RWPE1 (cell line): ENCODE measurements around the gene RALGDS.

Source experiments
- CTCF ChIA-PET: fragments of 350-600 bp; sonication (Branson Sonifier 250); formaldehyde crosslinking; extraction: SDS; loops from one replicate; lab custom pipeline; 2021; lab: Yijun Ruan, JAX
- POLR2A ChIA-PET: fragments of 400-600 bp; formaldehyde crosslinking; extraction: SDS; loops from one replicate; lab custom pipeline; 2020; ENCODE audit warnings: antibody characterized with exemption; ENCODE audit not compliant: low non-redundant PET; lab: Yijun Ruan, JAX
- DNase-seq: peaks from one replicate; pipeline ENCODE4 v3.0.0; 2012; ENCODE audit warnings: low spot score
- H3K27ac ChIP-seq: fragments of 450-650 bp; 2 replicates; pipeline ENCODE4 v1.5.1; 2017
- TF ChIP-seq, protein P1 (sequence below): fragments of 450-650 bp; conservative IDR thresholded peaks from 2 replicates; pipeline ENCODE4 v1.5.1; 2017; ENCODE audit warnings: low read depth, mild to moderate bottlenecking

RALGDS gene

DNA sequence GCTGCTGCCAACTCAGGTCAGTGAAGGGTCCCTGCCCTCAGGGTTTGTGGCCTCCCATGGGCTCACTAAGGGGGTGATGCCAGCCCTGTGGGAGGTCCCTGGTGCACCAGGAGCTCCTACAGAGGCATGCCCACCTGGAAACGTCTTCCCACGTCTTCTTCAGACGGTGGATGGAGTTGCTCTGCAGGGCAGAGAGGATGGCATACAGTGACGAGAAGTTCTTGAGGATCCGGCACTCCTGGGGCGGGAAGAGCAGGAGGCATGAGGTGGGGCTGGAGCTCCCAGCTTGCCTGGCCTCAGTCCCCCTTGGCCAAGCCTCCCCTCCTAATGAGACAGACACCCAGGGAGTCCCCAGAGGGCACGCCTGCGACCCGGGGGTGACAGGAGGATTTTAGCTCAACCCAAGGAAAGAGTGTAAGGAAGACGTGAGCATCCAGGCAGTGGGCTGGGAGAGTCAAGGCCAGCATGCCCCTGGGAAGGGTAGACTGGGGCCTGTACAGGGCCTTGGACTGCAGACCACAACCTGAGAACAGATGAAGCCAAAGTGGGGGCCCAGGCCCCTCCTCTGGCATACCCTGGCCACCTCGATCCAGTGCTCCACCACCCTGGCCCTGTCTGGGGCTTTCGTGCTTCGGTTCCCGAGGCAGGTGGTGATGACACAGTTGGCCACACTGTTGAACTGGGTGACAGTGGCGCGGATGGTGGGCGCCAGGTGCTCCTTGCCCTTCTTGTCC is 14.4 kb downstream of the RALGDS start:
- CTCF ChIA-PET = interaction anchor here (0.5 to 3.0 kb wide), 4 partner anchors 8 to 60 kb away, joined by 3 to 31 read pairs (median 11); no protein-coding TSS in a partner anchor
- DNase-seq = no peak
- H3K27ac ChIP-seq = peak overlapping the region; percentile 30
- TF ChIP-seq, protein P1, sequence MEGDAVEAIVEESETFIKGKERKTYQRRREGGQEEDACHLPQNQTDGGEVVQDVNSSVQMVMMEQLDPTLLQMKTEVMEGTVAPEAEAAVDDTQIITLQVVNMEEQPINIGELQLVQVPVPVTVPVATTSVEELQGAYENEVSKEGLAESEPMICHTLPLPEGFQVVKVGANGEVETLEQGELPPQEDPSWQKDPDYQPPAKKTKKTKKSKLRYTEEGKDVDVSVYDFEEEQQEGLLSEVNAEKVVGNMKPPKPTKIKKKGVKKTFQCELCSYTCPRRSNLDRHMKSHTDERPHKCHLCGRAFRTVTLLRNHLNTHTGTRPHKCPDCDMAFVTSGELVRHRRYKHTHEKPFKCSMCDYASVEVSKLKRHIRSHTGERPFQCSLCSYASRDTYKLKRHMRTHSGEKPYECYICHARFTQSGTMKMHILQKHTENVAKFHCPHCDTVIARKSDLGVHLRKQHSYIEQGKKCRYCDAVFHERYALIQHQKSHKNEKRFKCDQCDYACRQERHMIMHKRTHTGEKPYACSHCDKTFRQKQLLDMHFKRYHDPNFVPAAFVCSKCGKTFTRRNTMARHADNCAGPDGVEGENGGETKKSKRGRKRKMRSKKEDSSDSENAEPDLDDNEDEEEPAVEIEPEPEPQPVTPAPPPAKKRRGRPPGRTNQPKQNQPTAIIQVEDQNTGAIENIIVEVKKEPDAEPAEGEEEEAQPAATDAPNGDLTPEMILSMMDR = no peak
- POLR2A ChIA-PET = no interaction called here

DNA sequence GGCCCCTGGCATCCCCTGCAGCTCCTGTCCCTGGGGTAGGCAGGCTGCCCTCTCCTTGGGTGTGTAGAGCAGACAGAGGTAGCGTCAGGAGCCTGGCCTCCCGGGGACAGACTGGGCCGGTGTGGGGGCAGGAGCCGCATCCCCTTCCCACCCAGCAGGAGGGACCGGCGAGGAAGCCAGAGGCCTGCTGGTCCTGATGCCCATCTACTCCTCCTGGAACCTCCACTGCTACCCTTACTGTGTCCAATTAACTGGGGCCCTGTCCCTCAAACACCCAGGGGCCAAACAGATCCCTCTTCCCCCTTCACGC is 15.6 kb downstream of the RALGDS start:
- POLR2A ChIA-PET = no interaction called here
- CTCF ChIA-PET = interaction anchor here (1.0 to 3.0 kb wide), 3 partner anchors 9 to 42 kb away, joined by 3 to 31 read pairs (median 19); no protein-coding TSS in a partner anchor

DNA sequence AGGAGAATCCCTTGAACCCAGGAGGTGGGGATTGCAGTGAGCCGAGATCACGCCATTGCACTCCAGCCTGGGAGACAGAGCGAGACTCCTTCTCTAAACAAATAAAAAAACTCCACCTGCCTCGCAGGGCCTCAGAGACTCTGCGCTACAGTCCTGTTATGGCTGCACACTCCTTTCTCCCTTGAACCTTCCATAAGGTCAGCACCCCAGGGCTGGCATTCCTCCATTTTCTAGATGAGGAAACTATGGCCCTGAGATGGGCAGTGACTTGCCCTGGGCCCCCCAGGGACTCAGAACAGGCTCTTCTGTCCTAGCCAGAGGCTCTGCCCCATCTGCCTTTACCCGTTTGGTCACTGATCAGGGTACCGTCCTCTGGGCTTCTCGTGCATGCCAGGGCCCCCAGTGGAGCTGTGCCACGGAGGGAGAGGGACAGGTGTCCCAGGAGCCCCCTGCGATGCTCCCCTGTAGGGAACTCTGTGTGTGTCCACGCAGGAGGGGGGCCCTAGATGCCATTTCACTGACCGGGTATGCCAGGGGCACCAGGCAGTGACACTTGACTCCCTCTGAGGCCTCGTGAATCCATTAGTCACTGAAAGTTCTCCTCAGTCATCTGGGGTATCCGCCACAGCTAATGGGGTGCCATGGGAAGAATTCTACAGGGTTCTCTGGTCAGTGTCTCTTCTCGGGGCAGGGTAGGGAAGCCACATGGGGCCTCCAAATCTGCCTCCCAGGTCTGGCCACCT is 16.2 kb downstream of the RALGDS start:
- ChIA-PET CTCF (interaction anchor here (2.1 to 3.0 kb wide), 2 partner anchors 40 to 42 kb away, joined by 19 to 31 read pairs; no protein-coding TSS in a partner anchor), POLR2A (no interaction called here)
- TF ChIP-seq, protein P1 = no peak
- peak overlapping the region; percentile 6 for H3K27ac ChIP-seq
- DNase-seq = no peak

More for the DNA sequence above, 15.6 kb downstream of the RALGDS start:
- peak overlapping the region; percentile 6 for H3K27ac ChIP-seq
- DNase-seq = no peak
- TF ChIP-seq, protein P1 = no peak

DNA sequence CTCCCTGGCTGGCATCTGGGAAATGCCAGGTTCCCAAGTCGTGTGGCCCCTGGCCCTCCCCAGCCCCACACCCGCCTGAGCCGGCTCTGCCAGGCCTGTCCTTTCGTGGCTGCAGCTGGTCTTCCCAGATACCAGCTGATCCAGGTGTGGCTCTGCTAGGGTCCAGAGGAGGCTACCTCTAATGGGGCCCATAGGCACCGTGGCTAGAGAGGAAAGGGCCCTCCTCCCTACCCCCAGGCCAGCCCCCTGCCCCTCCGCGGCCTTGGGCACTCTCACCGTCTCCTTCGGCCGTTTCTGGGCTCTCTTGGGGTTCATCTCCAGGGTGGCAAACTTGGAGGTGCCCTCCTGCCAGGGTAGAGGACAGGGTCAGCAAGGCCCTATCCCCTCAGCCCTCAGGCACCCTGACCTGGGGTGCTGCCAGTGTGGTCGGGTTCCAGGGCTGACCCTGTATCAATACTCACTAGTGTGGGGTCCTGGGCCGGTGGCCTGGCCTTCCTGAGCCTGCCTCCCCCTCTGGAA is 17.0 kb downstream of the RALGDS start:
- CTCF ChIA-PET = interaction anchor here (0.6 to 6.7 kb wide), 7 partner anchors 15 to 57 kb away, joined by 3 to 71 read pairs (median 9); no protein-coding TSS in a partner anchor
- peak overlapping the region; percentile 51 for H3K27ac ChIP-seq
- TF ChIP-seq, protein P1 = no peak
- POLR2A ChIA-PET = no interaction called here
- DNase-seq = no peak

DNA sequence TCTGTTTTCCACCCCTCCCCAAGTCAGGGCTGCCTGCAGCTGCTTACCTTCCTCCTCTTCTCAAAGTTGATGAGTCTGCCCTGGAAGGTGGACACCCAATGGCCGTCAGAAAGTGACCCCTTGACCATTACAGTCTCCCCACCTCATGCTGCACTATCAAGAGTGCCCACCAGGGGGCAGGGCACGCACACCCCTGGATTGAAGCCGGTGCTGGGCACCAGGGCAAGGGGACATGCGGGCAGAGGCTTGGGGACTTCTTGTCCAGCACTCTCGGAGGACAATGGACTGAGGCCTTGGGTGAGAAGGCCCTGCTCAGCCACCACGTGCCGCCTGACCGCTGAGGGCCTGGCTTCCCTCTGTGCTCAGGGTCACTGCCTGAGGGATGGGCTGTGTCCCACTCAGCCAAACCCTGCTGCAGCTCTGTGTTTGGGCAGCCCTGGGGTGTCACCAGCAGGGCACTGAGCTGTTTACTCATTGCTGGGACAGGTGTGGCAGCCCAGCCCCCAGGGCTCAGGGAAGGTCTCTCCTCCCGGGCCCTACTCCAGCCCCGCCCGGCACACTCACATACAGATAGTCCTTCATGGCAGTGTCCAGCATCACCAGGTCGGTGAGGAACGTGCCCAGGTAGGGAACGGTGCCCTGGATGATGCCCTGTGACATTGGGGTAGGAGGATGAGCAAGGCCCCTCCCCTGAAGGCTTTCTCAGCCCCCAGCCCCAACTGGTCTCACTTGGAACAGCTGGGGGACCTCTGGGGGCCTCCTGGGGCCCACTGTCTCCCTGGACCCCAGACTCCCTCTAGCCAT is 17.7 kb downstream of the RALGDS start:
- ChIA-PET POLR2A (no interaction called here), CTCF (interaction anchor here (0.5 to 6.7 kb wide), 19 partner anchors 14 to 185 kb away, joined by 3 to 71 read pairs (median 4); no protein-coding TSS in a partner anchor)
- TF ChIP-seq, protein P1 = peak; percentile 100
- H3K27ac ChIP-seq = peak overlapping the region; percentile 51
- peak; percentile 67 for DNase-seq
